HG03575 (cell line): ENCODE results near the gene INPP5A.
"Not testable (repeated sequence)": the region's sequence is repeated elsewhere in the genome, so short reads cannot be mapped to it uniquely, and the experiment has no call there.

Experiments used
- ATAC-seq: cut with Tn5 transposase; IDR thresholded peaks from one replicate; pipeline ENCODE4 v1.9.1; 2021; ENCODE audit not compliant: unreplicated experiment, insufficient number of reproducible peaks, low FRiP score; ENCODE audit errors: extremely low read depth

The INPP5A gene

DNA sequence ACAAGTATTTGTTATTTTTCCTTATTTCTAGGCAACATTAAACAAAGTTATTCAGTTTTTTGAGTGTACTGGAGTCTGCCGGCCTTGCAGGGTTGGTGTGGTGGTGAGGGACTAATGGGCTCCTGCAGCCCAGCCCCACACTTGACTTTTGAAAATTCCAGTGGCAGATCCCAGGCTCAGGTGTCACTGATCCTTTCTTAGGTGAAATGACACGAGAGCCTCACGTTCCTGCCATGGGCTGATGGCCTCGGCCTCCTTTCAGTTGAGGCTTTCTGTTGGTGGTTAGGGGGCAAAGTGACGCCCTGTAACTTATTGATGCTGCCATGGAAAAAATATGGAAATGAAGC, 130.4 kb downstream of the INPP5A start:
- ATAC-seq = no peak

DNA sequence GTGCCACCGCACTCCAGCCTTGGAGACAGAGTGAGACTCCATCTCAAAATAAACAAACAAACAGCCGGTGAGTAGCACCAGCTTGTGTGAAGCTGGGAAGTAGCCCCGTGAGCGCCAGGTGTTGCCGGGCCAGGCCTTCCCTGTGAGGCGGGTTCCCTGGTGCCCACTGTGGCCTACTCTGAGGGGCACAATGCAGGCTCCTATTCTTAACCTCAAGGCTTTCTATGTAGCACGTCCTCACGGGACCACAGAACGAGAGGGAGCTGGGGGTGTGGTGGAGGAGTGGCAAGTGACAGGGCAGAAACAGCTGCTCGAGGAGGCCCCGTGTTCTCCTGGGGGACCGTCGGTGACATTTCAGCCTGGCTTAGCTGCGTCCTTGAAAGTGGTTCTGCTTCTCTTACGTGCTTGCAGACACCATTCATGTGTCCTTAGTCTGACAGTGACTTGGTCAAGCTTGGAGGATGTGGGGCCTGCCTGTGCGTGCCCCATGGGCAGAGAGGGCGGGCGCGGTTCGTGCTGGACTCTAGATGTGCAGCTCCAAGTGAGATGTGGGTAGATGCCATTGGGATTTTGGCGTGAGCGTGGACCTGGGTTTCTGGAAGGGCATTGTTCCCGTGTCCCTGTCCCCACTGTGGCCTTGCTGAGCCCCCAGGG, 131.7 kb downstream of the INPP5A start:
- ATAC-seq = no peak

DNA sequence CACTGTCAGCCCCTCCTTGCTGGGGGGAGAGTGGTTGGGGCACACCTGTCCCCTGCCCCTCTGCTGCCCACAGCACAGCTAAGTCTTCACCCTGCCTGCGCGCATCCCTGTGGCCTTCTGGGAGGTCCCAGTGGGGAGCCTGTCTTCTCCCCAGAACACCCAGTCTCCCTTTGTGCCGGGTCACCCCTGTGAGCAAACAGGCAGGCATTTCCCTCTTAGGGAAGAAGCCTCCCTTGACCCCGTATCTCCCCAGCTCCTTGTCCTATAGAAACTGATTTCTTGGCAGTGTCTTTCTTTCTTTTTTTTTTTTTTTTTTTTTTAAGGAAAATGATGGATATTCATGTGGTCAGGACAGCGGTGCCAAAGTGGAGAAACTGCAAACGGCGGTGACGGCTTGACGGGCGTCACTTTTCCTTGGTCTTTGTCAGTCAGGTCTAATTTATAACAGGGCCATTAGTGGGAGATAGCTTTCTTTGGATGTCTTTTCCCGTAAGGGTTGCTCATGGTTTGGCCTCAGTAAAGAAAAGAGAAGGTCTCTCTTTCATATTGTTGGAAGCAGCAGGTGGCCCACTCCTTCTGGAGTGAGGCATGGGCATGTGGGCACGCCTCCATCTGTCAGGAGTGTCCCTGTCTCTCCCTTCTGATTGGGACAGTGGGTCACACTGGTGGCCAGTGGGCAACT, 133.1 kb downstream of the INPP5A start:
- no peak for ATAC-seq

DNA sequence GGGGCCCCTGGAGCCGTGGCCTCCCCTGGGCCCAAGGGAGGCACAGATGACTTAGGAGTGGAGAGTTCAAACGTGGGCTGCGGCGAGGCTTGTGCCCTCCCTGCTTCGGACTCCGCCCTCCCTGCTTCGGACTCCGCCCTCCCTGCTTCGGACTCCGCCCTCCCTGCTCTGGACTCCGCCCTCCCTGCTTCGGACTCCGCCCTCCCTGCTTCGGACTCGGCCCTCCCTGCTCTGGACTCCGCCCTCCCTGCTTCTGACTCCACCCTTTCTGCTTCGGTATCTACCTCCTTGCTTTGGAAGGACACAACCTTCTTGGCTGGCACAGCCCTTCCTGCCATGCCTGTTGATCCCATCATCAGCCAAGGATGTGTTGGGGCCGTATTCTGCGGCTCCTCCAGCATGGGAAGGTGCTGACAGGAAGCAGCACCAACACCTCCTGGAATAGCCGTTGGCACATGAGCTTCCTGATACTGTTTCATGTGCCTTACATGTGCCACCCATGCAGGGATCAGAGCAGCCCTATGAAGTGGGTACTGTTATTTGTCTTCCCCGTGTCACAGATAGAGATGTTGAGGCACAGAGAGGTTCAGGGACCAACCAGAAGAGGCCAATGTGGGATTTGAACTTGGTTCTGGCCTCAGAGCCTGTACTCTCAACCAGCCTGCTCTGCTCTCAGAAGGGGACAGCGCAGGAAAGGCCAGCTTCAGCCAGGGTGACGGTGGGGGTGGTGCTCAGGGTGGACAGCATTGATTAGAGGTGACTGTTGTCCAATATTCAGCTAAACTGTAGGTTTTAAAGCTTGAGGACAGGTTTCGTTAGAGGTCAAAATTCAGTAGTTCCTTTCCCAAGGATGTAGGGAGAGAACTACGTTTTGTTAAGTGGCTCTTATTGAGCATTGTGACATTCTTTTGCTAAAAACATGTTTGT, 133.9 kb downstream of the INPP5A start:
- ATAC-seq = no peak

DNA sequence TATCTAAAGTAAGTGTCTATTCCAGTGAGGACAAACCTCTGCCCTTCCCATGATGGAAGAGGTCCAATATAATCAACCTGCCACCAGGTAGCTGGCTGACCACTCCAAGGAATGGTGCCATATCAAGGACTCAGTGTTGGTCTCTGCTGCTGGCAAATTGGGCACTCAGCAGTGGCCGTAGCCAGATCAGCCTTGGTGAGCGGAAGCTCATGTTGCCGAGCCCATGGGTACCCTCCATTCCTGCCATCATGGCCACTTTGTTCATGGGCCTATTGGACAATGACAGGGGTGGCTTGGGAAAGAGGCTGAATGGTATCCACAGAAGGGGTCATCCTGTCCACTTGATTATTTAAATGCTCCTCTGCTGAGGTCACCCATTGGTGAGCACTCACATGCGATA, 136.2 kb downstream of the INPP5A start:
- ATAC-seq = not testable (repeated sequence)

DNA sequence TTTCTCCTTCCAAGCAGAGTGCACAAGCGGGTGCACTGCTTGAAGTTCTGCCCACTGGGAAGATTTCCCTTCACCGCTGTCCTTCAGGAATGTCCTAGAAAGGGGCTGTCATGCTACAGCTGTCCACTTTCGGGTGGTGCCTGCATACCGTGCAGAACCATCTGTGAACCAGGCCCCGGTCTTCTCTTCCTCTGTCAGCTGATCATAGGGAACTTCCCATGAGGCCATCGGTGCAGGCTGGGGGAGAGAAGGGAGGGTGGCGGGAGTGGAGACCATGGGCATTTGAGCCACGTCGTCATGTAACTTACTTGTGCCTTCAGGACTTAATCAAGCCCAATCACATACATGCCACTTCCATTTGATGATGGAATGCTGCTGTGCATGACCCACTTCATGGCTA, 136.7 kb downstream of the INPP5A start:
- no peak for ATAC-seq

DNA sequence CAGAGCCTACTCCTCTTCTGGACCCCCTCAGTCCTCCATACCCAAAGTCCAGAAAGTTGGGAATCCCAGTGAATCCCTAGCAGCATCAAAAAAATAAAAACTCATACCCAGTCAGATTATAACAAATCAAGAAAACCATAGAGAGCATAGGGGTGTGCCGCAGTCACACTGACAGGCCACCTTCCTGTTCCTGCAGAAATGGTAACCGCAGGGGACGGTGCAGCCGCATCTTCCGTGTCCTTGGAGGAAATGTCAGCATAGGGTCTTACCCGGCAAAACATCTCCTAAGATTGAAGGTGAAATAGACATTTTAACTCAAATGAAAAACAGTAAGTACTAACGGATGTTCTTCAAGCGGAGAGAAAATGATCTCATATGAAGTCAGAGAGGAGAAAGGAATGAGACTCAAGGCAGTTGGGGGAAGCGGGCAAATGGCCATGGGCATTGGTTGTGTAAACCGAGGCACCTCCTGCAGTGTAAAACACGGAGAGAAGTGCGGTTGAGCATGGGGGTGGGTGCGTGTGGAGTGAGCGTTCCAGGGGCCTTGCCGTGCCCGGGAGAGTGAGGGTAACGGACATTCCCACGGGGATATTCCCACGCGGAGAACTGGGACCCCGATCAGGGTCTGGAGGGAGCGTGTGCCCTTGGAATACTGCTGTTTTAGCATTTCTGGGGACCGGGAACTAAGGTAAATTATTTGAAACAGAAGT, 137.6 kb downstream of the INPP5A start:
- ATAC-seq = no peak

DNA sequence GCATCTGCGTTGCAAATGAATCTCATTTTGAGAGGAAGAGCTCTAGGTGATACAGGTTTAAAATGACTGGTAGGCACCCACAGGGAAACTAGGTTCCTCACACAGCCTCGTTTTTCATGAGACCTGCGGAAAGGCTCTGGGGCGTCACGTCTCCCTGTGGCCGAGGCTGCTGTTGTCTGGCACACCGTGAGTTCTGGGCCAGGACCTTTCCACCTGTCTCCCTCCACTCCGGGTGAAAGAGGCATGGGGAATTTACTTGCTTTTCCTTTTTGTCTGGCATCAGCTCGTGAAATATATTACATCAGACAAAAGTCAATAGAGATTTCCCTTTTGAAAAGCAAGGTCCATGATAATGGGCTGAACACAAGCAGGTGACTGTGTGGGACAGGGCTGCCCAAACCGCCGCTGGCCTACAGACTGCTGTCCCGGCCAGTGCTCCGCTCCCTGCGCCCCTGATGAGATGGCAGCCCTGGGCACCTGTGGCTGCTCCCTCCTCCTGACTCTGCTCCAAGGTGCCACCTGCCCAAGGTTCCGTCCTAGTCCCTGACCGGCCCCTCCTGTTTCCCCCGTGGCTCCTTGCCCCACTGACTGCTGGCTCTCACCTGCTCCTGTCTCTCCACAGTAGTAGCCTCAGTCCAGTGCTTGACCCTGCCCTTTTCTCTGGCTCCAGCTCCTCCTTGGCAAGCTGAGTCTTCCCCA, 138.8 kb downstream of the INPP5A start:
- ATAC-seq = no peak

DNA sequence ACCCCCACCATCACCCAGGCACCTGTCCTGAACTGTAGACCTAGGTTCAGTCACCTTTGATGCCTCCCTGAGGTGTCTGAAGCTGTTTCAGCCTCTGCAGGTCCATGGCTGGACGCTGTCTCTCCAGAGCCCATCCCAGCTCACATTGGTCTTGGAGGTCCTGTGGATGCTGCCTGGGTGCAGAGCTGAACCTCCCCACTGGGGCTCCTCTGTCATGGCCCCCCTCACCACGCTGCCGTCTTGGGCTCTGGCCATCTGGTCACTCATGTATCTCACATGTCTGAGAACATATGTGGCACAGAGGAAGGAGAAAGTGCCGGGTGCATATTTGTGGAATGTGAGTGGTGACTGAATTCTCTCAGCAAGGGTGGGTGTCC, 139.5 kb downstream of the INPP5A start:
- ATAC-seq = no peak

DNA sequence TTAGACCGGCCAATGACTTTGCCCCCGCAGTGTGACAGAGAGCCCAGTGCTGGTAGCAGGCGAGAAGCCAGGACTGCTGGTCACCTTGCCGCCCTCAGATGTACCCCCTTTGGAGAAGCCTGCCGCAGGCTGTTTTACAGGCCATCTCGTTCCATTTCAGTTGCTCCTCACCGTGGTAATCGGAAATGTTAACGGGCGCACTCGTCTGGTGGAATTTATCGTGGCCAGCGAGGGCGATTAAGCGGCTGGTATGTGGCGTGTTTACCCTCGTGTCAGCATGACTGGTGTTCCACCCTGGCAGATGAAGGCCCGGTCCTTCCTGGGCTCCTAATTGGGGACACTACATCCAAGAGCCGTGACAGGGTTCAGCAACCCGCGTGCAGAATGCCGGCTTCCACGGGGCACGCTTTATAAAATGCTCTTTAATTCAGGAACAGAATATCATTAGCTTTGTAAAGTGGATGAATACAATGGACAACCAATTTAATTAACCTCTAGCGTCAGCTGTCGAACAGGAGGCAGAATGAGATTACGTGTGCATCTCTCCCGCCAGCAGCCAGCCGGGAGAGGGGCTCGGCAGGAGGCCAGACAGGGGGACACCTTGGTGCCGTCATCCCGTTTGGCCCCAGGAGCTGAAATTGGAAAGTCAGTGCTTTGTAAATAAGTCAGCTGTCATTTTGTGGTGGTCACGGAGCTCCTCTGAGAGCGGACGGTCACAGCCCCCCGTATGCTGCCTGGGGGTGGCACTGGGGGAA, 140.1 kb downstream of the INPP5A start:
- no peak for ATAC-seq

DNA sequence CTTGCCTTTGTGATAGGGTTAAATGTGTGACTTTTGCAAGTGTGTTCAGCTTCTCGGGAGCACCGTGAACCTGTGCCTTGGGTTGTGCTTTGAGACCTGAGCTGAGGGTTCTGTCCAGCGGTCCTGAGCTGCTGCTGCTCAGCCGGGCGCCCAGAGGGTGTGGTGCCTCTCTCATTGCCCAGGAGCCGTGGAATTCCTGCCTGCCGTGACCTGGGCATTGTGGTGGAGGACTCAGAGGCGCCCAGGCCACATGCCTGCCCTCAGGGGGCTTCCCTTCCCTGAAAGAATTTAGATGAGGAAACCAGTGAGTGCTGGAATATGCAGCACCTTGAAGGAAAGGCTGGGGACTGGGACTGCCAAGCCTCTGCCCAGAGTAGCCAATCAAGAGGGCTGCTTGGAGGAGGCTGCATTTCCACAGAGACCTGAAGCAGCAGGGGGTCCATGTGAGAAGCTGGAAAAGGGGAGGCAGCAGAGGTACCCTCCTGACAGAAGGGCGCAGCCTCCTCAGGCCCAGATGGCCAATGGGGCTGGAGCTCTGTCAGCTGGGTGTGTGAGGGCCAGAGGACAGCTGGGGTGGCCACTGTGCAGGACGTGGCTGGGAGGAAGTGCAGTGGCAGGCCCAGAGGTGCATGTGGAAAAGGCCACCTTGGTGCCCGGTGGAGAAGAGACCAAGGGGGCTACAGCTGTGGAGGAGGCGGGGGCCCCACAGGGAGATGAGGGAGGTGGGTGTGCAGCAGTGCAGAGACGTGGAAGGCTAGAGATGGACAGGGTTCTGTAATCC, 141.0 kb downstream of the INPP5A start:
- no peak for ATAC-seq

DNA sequence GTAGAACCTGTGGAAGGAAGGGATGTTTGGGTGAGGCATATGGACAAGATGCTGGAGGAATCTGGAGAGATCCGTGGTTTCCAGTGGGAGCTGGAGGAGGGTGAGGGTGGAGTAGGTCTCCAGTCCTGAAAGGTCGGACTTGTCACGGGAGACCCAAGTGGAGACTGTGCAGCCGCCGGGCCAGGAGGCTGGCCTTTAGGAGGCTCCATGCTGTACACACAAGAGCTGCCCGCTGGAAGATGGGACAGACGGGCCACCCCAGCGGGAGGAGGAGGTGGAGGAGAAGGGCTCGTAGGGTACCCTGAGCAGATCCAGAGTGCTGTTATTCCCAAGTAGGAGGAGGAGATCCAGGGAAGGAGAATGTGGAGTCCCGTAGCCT, 141.6 kb downstream of the INPP5A start:
- ATAC-seq = no peak

DNA sequence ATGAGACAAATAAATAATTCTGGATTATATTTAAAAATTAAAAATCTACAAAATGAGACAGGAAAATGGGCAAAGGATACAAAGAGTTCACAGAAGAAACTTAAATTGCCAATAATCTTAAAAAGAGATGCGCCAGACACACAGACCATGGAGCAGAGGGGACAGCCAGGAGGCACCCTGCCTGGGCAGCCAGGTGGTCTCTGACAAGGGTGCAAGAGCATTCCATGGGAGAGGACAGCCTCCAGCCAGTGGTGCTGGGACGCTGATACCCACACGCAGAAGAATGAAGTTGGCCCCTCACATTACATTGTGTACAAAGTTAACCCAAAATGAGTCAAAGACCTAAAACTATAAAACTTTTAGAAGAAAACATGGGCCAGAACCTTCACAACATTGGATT, 142.1 kb downstream of the INPP5A start:
- ATAC-seq = no peak

DNA sequence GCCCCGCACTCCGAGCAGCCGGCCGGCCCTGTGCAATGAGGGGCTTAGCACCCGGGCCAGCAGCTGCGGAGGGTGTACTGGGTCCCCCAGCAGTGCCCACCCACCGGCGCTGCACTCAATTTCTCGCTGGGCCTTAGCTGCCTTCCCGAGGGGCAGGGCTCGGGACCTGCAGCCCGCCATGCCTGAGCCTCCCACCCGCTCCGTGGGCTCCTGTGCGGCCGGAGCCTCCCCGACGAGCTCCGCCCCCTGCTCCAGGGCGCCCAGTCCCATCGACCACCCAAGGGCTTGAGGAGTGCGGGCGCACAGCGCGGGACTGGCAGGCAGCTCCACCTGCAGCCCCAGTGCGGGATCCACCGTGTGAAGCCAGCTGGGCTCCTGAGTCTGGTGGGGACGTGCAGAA, 143.2 kb downstream of the INPP5A start:
- not testable (repeated sequence) for ATAC-seq

DNA sequence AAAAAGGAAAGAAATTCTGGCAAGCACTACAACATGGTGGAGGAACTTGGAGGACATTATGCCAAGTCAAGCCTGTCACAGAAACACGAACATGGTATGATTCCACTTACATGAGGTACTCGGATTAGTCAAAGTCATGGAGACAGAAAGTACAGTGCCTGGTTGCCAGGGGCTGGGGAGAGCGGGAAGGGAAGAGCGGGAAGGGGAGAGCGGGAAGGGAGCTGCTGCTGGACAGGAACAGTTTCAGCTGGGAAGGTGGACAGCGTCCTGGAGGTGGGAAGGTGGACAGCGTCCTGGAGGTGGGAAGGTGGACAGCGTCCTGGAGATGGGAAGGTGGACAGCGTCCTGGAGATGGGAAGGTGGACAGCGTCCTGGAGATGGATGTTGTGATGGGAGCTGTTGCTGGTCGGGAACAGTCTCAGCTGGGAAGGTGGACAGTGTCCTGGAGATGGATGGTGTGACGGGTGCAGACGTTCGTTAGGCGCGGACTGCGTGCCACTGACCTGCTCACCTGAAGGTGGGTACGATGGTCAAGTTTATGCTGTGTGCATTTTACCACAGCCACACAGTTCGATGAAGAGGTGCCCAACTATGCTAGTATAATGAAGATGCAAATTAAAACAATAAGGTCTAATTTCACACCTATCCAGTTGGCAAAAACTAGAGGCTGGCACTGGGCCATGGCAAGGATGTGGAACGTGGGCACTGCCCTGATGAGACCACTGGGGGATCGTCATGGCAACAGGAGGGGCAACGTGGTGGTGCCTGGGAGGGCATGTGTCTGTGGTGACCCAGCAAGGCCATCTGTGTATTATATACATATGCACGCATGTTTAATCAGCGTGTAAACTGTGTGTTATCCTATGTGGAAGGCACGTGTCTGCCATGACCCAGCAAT, 144.5 kb downstream of the INPP5A start:
- no peak for ATAC-seq

DNA sequence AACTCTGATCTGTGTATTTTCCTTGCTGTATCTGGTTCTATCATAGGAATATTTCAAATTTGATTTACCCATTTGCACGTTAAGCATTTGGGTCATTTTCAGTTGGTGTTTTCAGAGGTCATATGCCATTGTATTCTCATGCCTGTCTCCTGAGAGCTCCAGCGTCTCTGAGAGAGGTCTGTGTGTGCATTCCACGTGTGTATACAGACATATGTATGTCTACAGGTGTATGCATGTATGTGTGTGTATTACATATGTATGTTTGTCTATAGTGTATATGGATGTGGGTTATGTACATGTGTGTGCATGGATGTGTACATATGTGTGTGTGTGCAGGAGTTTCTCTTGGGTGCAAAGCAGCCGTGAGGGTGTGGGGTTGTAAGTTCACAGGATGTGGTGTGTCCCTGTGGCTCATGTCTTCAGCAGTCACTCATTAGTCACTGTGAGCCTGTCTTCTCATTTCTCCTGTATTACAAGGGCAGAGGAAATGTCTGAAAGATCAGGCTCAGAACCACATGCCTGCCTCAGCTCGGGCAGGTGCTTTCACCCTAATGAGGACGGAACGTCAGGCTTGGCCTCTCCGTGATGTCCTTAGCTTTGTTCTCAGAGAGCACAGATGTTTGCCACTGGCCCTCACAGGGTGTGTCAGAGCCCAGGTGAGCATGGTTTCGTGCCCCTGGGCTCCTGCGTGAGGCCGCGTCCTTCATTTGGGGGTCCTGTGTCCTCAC, 146.7 kb downstream of the INPP5A start:
- ATAC-seq = no peak
